Activated CD4-positive, alpha-beta T cell treated with anti-CD3 and anti-CD28 coated beads, Interleukin-2, amount 50 U/mL, for 1 hour (primary cell): ENCODE results near the gene PKNOX2.

Experiments
- DNase-seq: peaks from one replicate; pipeline ENCODE4 v3.0.0-alpha.2; 2020

PKNOX2 gene

DNA sequence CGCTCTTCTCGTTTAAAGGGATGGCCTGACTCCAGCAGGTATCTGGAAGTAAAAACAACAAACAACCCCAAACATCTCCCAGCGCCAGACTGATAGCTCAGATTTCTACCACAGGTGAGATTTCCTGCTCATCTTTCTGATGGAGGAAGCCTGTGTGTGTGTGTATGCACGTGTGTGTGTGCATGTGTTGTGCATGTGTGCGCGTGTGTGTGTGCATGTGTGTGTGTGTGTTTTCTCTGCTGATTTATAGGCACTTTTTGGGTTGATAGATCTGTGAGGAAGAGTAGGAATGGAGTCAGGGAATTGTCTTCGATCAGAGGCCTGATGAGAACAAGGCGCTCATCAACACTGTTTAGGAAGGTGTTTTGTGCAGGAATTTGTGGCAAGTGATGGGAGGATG is 103.0 kb downstream of the PKNOX2 start:
- no peak for DNase-seq

DNA sequence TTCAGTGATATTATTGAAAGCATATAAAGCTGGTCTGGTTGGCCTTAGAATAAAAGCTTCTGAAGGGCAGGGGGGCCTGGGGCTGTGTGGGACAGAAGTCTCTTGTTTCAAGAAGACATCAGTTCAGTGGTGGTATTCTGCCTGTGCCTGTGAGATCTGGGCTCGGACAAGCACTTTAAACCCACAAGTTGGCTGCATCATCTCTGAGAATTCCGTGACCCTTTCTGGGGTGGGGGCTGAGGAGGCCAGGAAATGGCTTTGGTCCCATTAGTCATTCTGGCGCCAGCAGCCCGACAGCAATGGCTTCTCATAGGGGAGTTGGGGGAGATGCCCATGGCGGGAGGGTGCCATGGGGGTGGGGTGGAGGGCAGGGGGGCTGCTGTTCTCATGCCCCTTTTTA is 104.1 kb downstream of the PKNOX2 start:
- DNase-seq = no peak

DNA sequence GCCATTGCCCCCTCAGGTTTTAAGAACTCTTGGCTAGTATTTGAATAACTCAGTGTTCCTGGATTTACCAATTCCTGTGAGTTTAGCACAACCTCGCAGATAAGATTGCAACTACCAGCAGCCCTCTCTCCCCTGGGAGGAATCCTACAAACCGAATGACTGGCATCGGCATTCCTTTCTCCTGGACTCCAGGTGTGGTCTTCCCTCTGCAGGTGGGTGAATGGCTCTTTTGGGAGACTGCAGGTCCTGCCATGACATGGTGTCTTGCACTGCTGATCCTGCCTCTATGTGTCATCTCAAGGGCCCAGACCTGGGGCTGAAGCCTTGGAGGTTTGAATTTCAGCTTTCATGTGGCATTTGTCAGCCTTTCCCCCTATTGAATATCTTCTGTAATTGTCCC is 105.6 kb downstream of the PKNOX2 start:
- no peak for DNase-seq

DNA sequence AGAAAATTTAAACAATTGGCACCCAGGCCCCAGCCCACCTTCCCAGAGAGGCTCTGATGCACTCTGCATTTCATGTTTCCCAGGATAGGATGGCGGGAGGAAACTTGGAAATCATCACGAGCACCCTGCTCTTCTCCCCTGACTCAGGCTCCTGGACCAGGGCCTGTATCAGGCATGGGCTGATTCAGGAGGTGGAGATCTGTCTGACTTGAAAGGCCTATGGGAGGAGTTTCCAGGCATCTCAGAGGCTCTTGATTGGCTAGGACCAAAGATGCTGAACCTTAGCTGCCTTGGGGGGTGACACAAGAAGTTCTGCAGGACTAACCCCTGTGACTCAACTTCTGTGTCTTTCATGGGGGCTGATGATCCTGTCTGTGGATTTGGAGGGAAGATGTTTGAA is 106.2 kb downstream of the PKNOX2 start:
- no peak for DNase-seq

DNA sequence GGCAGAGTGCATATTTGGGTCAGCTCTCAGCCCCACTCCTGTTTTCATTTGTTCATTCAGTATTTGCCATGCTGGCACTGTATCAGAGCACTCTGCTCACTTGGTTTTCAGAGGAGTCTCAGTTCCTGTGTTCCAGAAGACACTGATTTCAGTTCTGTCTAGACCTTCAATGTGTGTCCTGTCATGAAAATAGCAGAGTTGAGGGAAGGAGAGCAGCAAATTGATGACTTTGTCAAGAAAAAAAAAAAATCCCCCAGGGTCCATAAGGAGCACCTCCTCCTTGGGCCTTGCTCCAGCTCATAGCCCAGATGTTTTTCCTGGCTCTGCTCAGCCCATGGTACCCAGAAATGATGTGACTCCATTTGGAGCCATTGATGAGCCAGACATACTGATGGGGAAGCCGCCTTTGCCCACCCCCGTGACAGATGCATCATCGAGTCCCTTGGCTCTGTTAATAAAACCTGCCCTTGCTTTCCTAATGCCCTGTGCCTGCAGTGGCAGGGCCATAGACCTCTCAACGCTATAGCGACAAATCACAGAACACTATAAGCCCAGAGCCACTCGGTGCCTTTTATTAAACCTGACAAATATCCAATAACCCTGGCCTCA is 107.0 kb downstream of the PKNOX2 start:
- no peak for DNase-seq

DNA sequence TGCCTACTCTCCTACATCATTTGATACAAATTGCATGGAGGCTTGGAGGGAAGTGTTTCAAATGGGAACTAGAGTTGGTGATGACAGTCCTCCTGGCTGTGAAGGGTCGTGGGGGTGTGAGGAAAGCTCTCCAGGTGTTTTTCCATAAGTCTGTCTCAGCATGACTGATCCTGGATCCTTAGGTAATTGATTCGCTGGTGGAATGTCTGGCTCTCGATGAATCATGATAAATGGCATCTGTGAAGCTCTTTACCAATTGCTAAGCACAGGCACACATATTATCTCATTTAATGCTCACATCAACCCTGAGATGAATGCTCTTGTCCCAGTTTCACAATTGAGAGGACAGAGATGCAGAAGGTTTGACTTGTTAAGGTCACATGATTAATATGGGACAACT is 107.5 kb downstream of the PKNOX2 start:
- no peak for DNase-seq

DNA sequence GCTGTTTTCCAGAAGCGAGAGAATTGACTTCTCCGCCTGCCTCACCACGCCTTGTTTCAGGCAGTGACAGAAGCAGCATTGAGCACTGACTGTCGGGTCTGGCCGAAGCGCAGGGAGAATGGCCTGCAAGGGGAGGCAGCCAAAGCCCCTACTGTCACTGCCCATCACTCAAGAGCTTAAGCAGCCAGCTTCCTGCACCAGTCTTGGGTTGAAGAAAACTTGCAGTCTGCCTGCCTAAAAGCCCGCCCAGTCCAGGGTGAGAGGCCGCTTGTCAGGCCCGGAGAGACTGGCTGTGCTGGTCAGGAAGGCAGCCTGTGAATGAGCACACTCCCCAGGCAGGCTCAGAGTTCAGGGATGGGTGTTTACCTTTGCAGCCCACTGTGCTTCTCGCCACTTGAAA is 108.3 kb downstream of the PKNOX2 start:
- DNase-seq = no peak

DNA sequence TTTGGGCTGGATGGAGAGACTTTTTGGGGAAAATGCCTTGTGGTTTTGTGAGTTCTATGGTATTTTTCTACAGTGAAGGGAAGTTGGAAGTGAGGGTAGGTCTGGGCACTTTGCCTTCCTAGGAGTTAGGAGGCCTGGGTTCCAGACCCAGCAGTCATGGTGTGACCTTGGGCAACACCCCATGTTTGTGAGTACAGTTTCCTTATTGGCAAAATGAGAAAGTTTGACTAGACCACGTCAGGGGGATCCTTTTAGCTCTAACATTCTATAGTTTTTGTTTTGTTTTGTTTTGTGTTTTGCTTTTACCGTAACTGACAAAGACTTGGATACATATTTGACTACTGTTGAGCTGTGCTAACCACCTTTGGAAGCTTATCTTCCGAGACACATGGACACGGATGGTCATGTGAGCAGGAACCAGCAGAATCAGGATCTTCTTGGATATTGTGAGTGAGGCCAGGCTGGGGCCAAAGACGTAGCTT is 109.0 kb downstream of the PKNOX2 start:
- DNase-seq = no peak

DNA sequence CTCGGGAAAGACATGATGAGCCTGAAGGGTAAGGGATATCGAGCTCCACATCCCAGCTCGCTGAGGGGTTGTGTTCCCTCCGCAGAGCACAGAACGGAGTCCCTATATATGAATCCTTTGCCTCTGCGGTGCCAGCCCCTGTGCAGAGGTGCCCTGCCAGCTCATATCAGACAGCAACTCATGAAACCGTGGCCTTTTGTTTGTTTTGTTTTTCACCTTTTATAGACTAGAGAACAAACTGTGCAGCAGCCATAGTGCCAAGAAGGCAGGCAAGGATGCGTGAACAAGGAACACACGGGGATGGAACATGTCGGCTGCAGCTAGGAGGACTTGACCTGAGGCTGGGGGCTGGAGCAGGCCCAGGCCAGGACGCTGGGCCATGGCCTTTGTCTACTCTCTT is 109.8 kb downstream of the PKNOX2 start:
- no peak for DNase-seq

DNA sequence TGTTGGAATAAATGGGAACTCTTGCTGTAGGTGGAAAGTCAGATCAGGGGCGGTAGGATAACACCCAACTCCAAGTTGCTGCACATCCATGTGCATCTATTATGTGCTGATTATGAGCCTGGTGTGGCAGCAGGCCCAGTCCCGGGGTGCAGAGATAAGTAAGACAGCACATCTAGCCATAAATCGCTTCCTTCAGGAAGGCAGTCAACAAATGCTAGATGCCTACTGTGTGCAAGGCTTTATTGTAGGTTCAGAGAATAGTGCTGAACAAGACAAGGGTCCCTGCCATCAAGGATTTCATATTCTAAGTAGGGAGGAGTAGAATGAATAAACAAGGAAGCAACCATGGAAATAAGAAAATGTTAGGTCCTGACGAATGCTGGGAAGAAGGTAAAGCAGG is 110.2 kb downstream of the PKNOX2 start:
- no peak for DNase-seq

DNA sequence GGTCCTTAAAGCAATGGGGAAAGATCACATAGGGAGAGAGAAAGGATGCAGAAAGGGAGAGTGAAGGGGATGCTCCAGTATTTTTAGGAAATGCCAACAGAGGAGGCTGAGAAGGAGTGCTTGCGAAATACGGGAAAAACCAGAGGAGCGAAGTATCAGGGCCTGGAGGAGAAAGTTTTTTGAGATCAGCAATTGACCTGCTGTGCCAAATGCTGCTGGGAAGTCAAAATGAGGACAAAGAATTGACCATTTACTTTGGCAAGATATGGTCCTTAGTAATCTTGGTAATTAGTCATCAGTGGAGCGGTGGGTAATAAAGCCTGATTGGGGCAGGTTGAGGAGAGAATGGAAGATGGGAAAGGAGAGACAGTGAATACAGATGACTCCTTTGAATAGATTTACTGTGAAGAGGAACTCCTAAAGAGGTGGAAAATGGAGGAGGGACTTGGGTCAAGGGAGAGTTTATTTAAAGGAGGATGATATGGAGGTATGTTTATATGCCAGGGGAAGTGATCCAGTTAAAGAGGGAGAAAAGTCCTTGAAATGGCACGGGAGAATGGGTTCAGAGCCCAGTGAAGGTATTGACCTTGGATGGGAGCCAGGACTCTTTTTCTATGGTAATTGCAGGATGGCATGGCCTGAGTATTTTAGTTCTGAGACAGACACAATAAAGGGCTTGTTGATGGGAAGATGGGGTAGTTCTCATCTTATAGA is 111.5 kb downstream of the PKNOX2 start:
- no peak for DNase-seq

DNA sequence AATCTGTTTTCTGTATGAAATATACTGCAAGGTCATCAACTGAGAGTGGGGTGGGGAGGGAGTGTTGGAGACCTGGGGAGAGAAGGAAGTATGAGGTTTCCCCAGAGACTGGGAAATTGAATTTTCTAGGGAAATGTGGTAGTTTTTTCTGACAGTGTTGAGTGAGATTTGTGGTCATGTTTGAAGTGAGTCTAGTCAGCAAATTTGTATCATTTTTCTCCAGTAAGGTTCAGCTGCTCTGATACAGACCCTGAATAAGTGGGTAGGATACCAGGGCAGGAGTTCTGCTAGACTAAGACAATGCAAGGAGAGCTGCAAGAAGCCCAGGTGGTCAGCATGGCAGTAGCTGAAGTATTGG is 112.0 kb downstream of the PKNOX2 start:
- DNase-seq = no peak

DNA sequence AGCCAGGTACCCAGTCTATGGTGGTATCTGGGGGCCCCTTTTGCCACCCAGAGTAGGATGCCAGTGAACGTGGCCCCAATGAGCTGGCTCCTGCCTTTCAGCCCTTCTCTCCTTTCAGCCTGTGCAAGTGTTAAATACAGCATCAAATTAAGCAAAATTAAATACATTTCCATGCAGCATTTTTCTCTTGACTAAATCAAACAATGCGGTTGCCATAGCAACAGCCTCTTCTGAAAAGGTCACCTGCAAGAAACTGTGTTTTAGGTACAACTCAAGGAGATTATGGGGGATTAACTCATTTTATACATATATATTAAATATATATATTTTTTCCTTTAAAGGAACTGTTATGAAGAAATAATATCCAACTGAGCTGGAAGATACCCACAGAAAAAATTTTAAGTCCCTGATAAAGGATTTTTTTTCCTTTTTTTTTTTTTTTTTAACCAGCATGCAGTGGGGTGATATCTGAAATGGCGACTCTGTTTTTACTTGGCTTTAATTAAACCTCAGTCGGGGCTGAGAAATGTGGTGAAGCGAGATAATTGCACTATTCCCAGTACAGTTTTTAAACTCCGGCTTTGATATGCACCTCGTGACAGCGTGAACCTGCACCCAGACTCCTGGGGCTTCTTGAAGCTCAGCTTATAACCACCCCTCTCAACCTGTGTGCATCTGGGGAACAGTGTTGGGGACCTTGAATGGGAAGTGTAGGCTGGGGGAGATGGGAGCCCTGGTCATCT is 115.3 kb downstream of the PKNOX2 start:
- no peak for DNase-seq

DNA sequence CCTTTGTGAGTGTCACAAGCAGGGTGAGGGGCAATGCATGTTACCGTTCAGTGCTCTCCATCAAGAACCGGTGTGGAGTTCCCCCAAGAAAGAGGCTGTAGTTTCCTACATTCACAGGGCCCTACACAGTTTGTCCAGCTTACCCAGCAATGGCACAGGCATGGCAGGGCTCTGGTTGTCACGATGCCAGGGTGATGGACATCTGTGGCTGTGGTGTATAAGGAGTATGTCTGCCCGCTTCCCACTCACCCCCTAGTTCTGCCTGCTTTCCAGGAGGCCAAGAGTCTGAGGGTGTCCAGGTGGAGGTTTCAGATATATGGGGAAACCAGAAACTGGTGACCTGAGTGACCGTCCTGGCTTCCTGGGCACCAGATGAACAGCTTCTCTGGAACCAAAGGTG is 116.1 kb downstream of the PKNOX2 start:
- DNase-seq = no peak

DNA sequence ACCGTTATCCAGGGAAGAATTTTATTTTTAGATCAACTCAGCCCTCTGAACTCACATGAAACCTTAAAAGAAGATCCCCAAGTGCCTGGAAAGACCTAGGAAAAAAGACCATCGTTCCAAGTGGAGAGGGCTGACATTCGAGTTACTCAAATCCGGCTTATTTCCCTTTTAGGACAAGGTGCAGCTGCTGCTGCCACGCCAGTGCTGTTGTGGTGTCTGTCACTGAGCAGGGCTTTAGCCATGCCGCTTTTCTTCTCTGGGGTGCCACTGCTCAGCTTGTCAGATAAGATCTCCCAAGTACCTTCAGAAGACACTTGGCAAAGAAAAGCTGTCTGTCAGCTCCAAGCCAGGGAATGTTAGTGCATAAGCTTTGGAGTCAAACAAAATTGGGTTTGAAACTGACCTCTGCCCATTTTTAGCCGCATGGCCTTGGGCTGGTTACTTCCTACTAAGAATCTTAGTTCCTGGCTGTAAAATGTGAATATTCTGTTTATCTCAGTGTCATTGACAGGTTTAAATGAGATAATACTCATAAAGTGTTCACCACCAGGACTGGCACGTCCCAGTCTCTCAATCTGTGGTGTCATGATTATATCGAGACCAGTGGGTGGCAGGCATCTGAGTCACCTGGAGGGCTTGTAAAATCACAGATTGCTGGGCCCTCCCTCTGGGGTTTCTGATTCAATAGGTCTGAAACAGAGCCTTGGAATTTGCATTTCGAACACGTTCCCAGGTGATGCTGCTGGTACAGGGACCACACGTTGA is 117.5 kb downstream of the PKNOX2 start:
- no peak for DNase-seq

DNA sequence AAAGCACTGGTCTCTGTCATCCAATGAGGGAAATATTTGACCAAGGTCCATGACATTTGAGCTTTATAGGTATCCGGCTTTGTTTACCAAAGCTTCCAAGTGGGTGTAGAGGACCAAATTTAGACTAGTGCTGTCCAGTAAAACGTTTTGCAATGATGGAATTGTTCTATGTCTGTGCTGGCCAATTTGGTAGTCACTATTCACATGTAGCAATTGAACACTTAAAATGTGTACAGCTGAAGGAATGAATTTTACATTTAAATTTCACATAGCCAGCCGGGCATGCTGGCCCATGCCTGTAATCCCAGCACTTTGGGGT is 118.0 kb downstream of the PKNOX2 start:
- DNase-seq = no peak

DNA sequence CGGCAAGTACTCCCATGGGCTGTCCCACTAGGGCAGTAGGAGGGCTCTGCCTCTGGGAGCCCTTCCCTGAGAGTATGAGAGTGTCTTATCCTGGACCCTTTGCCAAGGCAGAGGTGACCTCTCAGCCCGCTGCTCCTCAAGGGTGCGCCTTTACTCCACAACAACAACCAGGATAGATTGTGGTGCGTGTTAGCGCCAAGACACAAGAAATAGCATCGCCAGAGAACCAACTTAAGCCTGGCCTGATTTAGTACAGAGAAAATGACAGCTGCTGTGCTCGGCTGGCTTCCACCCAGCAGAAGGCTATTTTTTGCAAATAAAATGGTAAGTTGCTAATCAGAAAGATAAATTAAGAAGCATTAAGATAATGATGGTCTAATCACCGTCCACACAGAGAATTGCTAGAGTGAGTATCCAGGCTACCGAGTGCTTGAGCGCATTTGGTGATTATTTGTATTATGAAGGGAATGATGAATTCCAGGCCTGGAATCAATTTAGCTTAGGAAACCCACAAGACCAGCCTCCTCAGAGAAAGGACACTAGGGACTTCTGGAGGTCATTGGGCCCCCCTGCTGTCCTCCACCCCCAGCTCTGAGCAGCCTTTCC is 119.8 kb downstream of the PKNOX2 start:
- no peak for DNase-seq

DNA sequence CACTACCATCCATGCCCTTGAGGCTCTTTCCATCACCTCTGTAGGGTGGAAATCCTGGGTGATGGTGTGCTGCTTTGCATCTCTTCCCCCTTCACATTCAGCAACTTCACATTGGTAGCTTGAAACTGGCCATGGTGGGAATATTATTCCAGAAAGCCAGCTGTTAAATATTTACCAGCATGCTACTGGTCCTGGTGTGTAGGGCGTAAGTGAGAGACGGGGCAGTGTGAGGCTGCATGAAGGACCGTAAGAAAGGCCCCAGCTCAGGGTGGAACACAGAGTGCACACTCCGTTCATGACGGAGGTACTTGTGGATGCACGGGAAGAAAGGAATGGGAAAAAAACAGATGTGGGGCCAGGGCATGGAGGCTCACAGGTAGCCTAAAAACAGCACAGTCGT is 121.3 kb downstream of the PKNOX2 start:
- DNase-seq = no peak

DNA sequence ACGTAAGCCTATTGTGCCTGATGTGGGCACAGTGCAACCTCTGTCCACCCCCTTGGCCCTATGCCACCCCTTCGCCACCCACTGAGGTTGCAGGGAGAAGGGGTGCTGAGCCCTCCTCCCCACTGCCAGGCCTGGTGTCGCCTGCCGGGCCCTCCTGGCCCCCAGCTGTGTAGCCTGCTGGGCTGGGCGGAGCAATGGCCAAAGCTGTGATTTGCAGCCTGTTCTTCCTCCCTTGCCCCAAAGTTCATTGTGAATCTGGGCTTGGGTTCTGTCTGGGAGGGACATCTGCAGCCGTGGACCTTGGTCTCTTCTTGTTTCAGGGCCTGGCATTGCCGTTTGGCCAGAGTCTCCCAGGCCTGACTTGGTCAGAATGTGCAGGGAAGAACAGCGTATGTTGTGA is 121.9 kb downstream of the PKNOX2 start:
- DNase-seq = no peak

DNA sequence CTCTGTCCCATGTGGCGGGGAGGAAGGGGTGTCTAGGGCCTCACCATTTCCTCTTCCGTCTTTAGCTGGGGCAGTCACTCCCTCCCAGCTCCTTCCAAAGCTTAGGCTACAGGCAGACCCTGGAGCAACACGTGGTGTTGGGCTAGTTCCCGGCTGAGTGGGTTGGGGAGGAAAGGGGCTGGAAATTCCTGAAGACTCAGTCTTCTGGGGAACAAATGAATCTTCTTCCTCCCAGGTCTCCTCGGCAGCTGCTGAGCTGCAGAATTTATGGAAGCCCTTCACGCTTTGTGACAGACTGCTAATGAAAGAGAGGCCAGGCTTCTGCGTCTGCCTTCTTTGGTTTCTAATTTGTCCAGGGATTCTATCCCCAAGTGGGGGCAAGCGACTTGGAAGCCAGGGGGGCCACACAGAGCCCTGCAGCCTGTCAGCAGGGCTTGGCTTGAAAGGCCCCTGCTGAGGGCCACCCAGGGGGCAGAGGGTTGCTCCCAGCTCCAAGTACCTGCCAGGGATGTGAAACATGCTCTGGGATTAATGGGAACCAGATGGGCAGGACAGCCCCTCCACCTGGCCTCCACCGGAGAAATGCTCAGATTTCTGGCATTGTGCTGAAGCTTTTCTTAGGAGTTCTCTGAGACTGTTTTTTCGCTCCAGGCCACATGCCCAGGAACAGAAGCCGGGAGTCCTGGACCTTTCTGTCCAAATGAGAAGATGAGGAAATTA is 123.1 kb downstream of the PKNOX2 start:
- DNase-seq = no peak

DNA sequence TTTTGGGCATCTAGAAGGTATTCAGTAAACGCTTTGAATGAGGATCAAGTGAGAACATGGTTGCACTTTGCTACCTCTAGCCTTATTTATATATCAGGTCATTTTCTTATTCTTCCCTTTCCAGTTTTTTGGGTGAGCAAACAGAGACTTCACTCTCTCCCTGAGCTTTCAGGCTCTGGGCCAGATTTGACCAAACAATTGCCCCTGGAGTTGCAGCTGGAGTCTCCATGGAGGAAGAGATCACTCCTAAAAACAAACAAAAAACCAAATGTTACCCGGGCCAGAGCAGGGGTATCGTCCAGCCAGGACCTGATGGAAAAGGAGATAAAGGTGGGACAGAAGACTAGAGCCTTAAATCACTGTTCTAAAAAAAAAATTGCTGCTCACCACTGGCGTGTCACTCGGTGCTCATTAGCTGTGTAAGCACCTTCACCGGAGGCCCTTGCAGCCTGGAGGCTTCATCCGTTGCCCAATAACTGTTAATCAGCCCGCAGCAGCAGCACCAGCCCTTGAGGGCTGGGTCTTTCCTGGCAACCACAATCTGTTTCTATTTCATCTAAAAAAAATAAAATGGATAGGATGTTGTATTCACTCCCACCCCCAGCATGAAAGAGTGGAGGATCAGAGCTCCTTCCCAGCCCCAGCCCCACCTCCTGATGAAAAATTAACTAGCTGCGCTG is 125.0 kb downstream of the PKNOX2 start:
- no peak for DNase-seq

DNA sequence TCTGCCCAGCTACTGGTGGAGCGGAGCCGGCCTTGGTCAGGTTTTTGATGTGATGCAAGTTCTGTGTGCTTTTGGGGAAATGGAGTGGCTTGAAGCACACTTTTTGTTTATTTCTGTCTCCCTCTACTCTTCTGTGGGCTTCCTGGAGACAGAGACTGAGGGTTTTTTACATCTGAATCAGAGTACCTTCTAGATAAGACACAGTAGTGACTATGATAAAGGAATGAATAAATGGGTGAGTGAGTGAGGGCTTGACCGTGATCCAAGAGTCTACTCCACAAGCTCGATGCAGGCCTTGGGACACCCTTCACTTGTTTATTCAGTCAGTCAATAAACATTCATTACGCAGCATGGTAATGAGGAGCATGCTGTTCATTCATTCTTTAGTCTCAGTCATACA is 125.7 kb downstream of the PKNOX2 start:
- DNase-seq = no peak
